HCEC 1CT (cell line): ENCODE measurements around the gene CTDP1.
"Not testable (repeated sequence)": the region's sequence is repeated elsewhere in the genome, so short reads cannot be mapped to it uniquely, and the experiment has no call there.

ENCODE experiments used
- DNase-seq: peaks from one replicate; pipeline ENCODE4 v3.0.0-alpha.2; 2017

CTDP1 gene

DNA sequence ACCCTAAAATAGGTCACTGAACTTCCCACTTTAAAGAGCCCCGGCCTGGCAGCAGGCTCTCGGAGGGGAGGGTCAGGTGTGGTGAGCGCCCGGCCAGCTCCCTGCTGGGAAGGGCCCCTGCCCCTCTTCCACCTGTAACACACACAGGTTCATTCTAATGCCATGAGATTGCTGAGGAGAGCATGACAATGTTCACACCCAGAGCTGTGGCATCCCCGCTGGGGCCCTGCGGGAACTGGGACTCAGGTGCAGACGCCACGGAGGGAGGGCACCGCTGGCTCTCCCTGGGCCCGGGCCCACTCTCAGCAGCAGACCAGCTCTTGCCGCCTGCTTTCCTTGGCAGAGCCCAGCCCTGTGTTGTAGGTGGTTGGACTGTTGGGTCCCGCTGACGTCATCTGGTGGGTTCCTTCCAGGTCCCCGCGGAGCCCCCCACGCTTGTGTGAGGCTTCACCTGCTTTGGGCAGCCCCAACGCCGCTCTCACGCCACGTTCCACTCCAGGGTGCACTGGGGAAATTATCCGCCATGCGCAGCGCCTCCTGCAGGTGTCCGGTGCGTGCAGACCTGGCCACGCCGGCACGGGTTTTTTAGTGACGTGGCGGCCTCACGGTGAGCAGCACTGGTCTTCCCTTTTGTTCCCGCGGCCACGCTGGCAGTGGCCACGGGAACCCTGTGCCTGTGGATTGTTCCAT lies 67.7 kb downstream of the CTDP1 start:
- DNase-seq = no peak

DNA sequence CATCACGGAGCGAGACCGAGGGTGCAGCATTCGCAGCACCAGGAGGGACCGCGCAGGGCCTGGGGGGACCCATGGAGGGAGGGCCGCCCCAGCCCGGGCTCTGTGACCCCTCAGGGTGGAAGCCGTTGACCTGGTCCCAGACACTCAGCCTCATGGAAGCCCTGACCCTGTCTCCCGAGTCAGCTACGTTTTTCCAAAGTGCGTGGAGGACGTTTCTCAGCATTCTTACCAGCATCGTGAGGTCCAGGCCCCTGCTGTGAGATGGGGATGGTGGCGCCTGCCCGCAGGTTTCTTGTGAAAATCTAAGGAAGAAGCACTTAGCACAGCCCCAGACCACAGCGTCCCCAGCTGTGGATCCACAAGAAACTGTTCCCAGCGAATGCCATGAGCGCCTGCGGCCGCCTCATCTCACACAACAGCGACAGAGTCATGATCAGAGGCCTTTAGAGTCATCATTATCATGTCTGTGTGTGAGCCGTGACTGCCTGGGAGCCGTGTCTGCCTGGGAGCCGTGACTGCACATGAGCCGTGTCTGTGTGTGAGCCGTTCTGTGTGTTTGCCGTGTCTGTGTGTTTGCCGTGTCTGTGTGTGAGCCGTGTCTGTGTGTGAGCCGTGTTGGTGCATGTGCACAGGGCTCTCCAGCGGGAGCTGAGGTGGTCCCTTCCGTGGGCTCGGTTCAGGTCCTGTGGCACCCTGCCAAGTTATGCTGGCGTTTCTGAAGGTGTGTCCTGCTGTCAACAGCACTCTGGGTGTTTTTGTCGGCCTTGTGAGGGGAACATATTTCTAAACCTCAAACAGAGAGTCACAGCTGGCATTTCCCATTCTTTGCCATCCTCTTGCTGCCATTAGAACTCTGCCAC lies 68.9 kb downstream of the CTDP1 start:
- no peak for DNase-seq

- DNase-seq = no peak
These were observed 69.9 kb downstream of the CTDP1 start for GRCh38 chr18:79749251-79750191.

DNA sequence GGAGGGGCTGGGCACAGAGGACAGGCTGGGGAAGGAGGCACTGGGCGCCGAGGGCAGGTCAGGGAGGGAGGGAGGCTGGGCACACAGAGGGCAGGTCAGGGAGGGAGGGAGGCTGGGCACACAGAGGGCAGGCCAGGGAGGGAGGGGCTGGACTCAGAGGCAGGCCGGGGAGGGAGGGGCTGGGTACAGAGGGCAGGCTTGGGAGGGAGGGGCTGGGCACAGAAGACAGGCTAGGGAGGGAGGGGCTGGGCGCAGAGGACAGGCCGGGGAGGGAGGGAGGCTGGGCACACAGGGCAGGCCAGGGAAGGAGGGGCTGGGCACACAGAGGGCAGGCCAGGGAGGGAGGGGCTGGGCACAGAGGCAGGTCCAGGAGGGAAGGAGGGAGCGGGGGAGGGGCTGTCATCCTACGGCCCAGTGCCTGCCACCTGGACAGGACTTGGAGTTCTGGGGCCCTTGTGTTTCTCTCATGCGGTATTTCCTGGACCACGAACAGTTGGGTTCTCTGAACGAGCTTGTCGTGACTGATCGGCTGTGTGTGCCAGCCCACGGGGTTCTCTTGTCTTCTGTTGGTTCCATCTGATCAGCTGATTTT lies 71.5 kb downstream of the CTDP1 start:
- DNase-seq = no peak

DNA sequence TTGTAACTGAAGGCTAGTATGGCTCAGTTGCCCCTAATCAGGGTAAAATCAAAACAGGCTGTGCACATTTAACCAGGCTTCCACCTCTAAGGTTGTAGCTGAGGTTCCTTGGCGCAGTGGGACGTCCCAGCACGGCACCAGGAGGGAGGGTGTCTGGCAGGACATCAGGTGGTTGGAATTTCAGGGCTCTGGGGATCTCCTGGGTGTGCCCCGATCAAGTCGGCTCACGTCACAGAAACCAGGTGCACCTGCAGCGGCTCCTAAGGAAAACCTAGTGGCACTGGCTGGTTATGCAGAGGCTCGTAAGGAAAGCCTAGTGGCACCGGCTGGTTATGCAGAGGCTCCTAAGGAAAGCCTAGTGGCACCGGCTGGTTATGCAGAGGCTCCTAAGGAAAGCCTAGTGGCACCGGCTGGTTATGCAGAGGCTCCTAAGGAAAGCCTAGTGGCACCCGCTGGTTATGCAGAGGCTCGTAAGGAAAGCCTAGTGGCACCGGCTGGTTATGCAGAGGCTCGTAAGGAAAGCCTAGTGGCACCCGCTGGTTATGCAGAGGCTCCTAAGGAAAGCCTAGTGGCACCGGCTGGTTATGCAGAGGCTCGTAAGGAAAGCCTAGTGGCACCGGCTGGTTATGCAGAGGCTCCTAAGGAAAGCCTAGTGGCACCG lies 72.4 kb downstream of the CTDP1 start:
- not testable (repeated sequence) for DNase-seq

DNA sequence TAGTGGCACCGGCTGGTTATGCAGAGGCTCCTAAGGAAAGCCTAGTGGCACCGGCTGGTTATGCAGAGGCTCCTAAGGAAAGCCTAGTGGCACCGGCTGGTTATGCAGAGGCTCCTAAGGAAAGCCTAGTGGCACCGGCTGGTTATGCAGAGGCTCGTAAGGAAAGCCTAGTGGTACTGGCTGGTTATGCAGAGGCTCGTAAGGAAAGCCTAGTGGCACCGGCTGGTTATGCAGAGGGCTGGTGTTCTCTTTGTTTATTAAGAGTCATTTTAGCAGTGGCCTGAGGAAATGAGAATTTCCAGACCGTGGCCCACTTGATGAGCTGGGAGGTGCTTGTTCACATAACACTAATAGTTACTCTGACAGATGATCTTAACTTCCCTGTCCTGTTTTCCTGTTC lies 73.3 kb downstream of the CTDP1 start:
- DNase-seq = not testable (repeated sequence)

GRCh38 chr18:79753391-79753851 lies 73.8 kb downstream of the CTDP1 start:
- no peak for DNase-seq

GRCh38 chr18:79754022-79754761 lies 74.6 kb downstream of the CTDP1 start:
- no peak for DNase-seq

GRCh38 chr18:79754831-79755351 lies 75.3 kb downstream of the CTDP1 start:
- DNase-seq = no peak

GRCh38 chr18:79755496-79756142 lies 76.0 kb downstream of the CTDP1 start:
- no peak for DNase-seq

- DNase-seq = no peak
These were observed 76.5 kb downstream of the CTDP1 start for GRCh38 chr18:79756143-79756500.

DNA sequence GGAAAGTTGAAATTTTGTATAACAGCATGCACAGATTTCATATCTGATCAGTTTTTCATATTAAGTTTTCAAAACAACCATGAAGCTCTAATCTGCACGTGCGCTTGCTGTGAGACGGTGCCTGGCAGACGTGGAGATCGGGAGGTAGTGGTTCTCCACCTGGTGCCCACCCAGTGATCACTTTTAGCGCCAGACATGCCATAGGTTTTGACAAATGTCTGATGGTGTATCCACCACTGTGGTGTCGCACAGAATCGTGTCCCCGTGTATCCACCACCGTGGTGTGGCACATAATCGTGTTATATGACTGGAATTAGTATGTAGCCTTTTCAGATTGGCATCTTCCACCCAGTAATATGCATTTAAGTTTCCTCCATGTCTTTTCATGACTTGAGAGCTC lies 77.2 kb downstream of the CTDP1 start:
- DNase-seq = no peak

DNA sequence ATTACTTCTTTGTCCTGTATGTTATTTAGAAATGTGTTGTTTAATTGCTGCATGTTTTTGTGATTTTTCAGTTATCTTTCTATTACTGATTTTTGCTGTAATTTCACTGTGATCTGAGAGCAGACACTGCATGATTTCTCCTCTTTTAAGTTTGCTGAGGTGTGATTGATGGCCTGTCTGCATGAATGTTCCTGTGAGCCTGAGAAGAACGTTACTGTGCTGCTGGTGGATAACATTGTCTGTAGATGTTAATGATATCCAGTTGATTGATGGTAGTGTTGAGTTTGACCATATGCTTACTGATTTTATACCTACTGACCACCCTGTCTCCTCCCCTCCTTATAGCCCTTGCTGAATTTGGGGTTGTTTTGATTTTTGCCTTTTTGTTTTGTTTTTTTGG lies 80.7 kb downstream of the CTDP1 start:
- DNase-seq = no peak

- DNase-seq = no peak
These were observed 81.3 kb downstream of the CTDP1 start for GRCh38 chr18:79760881-79761280.

DNA sequence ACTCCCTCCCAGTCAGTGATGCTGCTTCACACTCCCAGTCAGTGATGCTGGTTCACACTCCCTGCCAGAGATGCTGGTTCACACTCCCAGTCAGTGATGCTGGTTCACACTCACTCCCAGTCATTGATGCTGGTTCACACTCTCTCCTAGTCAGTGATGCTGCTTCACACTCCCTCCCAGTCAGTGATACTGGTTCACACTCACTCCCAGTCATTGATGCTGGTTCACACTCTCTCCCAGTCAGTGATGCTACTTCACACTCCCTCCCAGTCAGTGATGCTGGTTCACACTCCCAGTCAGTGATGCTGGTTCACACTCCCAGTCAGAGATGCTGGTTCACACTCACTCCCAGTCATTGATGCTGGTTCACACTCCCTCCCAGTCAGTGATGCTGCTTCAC lies 83.8 kb downstream of the CTDP1 start:
- DNase-seq = no peak

- DNase-seq = no peak
These were observed 84.5 kb downstream of the CTDP1 start for GRCh38 chr18:79764131-79764530.

DNA sequence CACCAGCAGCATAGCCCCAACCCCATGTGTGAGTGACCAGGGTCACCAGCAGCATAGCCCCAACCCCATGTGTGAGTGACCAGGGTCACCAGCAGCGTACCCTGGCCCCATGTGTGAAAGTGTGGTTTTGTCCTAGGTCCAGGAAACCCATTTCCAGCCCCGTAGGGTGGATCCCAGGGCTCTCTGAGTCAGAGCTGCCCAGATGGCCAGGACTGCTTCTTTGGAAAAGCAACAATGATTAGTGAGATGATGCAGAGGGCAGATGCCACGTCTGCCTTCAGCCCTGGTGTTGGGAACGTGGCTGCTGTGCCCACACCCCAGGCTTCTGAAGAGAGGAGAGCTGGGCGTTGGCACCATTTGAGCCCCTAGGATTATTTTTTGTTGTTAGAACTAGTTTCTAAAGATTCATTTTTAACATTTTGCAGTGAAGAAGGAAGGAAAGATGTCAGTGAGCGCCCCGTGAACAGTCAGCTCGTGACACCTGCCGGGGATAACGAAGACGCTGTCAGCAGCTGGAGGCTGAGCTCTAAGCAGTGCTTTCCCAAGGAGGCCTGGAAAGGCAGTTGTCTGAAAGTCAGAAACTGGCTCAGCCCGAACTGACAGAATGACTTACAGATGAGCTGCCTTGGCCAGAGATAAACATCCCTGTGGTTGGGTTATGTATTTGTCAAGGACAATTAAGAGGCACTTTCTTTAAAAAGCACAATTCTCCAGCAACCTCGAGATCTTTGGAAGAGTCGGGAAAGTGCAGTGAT lies 86.1 kb downstream of the CTDP1 start:
- peak; percentile 38 for DNase-seq

- DNase-seq = no peak
These were observed 86.7 kb downstream of the CTDP1 start for GRCh38 chr18:79766308-79766707.

DNA sequence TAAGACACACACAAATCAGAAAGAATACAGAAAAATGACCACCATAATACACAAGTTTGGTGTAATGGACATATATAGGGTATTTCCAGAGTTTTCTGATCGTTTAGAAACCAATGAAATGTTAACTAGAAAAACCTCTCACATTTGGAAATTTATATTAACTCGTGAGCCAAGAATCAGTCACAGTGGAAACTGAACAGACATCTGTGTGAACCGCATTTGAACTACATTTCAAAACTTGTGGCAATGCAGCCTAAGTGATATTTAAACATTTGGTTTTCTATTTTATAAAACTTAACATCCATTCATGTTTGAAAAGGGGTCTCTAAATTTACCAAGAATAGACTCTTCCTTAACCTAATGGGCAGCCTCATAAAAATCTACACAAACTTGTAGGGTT lies 89.1 kb downstream of the CTDP1 start:
- DNase-seq = no peak
